GM18505 (cell line): ENCODE data around the gene ASGR1.
"Not testable (repeated sequence)": the region's sequence is repeated elsewhere in the genome, so short reads cannot be mapped to it uniquely, and the experiment has no call there.

Source experiments
- ATAC-seq: cut with Tn5 transposase; IDR thresholded peaks from one replicate; pipeline ENCODE4 v1.9.1; 2021; ENCODE audit not compliant: unreplicated experiment
- POLR2A ChIP-seq: IDR thresholded peaks from 4 replicates; pipeline ENCODE4 v1.6.1; 2011; ENCODE audit warnings: borderline replicate concordance; ENCODE audit not compliant: insufficient read depth, insufficient read length; ENCODE audit errors: extremely low read depth

ASGR1 gene

GRCh38 chr17:7190276-7190917 lies 11.2 kb upstream of the ASGR1 start:
- TF ChIP-seq POLR2A = no peak
- no peak for ATAC-seq

GRCh38 chr17:7186241-7186640 lies 7.1 kb upstream of the ASGR1 start:
- no peak for ATAC-seq
- TF ChIP-seq POLR2A = no peak

- TF ChIP-seq POLR2A = no peak
- ATAC-seq = no peak
These were observed 5.5 kb upstream of the ASGR1 start for GRCh38 chr17:7184647-7185046.

GRCh38 chr17:7184091-7184488 lies 4.9 kb upstream of the ASGR1 start:
- no peak for TF ChIP-seq POLR2A
- ATAC-seq = no peak

GRCh38 chr17:7183433-7184090 lies 4.4 kb upstream of the ASGR1 start:
- ATAC-seq = no peak

GRCh38 chr17:7182101-7182500 lies 2.9 kb upstream of the ASGR1 start:
- ATAC-seq = not testable (repeated sequence)

More at GRCh38 chr17:7183433-7184090, 4.4 kb upstream of the ASGR1 start:
- no peak for TF ChIP-seq POLR2A

GRCh38 chr17:7178973-7179316 lies 225 bp downstream of the ASGR1 start:
- no peak for TF ChIP-seq POLR2A
- ATAC-seq = no peak

GRCh38 chr17:7177954-7178477 lies 1.2 kb downstream of the ASGR1 start:
- ATAC-seq = no peak
- no peak for TF ChIP-seq POLR2A

GRCh38 chr17:7177191-7177953 lies 1.8 kb downstream of the ASGR1 start:
- ATAC-seq = no peak
- TF ChIP-seq POLR2A = no peak

- TF ChIP-seq POLR2A = no peak
- no peak for ATAC-seq
These were observed 2.4 kb downstream of the ASGR1 start for GRCh38 chr17:7176841-7177190.

GRCh38 chr17:7176107-7176840 lies 2.9 kb downstream of the ASGR1 start:
- ATAC-seq = no peak
- no peak for TF ChIP-seq POLR2A

- no peak for ATAC-seq
- TF ChIP-seq POLR2A = no peak
These were observed 3.8 kb downstream of the ASGR1 start for GRCh38 chr17:7175330-7175733.

GRCh38 chr17:7174603-7175326 lies 4.4 kb downstream of the ASGR1 start:
- ATAC-seq = no peak
- no peak for TF ChIP-seq POLR2A
